CD14-positive monocyte (primary cell): Measurements from ENCODE around the gene OR2A42. TPM values are rescaled to one million over a fixed set of nuclear protein-coding genes. Genes with fewer than 3 reads are reported as not detected.
"Not testable (repeated sequence)": the region's sequence is repeated elsewhere in the genome, so short reads cannot be mapped to it uniquely, and the experiment has no call there.

ENCODE experiments used
- DNase-seq, 3 donors: peaks; one replicate each; pipeline ENCODE4 v3.0.0-alpha.2; 2011 to 2022
- H2AFZ ChIP-seq: 2 replicates; pipeline ENCODE4 v1.6.0; 2012; ENCODE audit warnings: mild to moderate bottlenecking, low read depth, low read length, inconsistent platforms; ENCODE audit not compliant: insufficient read depth, poor library complexity, severe bottlenecking
- H3K27ac ChIP-seq, 2 donors: 1 replicate in 1 of 2; 2 replicates in 1 of 2; pipeline ENCODE4 v1.5.1; 2012 to 2013; ENCODE audit warnings: low read length in 2 of 2, control low read depth in 1 of 2, inconsistent platforms in 1 of 2, low read depth in 1 of 2, mild to moderate bottlenecking in 1 of 2
- H3K27me3 ChIP-seq, 2 donors: one replicate each; pipeline versions ENCODE4 v1.6.0 to v1.6.1; 2011 to 2013; ENCODE audit warnings: low read length in 2 of 2; ENCODE audit not compliant: control insufficient read depth in 2 of 2, insufficient read depth in 2 of 2
- H3K36me3 ChIP-seq, 2 donors: replicated peaks in 1 of 2; 1 replicate in 1 of 2; 2 replicates in 1 of 2; pipeline versions ENCODE4 v1.5.1 to v1.6.1; 2012 to 2013; ENCODE audit warnings: low read length in 2 of 2, control low read depth in 1 of 2, inconsistent platforms in 1 of 2, mild to moderate bottlenecking in 1 of 2; ENCODE audit not compliant: insufficient read depth in 2 of 2, control insufficient read depth in 1 of 2
- H3K4me1 ChIP-seq, 2 donors: 1 replicate in 1 of 2; 2 replicates in 1 of 2; pipeline versions ENCODE4 v1.5.1 to v1.6.1; 2012 to 2013; ENCODE audit warnings: low read length in 2 of 2, control low read depth in 1 of 2, inconsistent platforms in 1 of 2, mild to moderate bottlenecking in 1 of 2, moderate library complexity in 1 of 2; ENCODE audit not compliant: insufficient read depth in 2 of 2, control insufficient read depth in 1 of 2
- H3K4me2 ChIP-seq: replicated peaks from 2 replicates; pipeline ENCODE3; 2012; ENCODE audit warnings: low read length, moderate library complexity, mild to moderate bottlenecking; ENCODE audit not compliant: poor library complexity, severe bottlenecking; ENCODE audit errors: extremely low read depth
- H3K4me3 ChIP-seq, 3 experiments: fragments of 200-600 bp in 1 of 3; sonication (generic) in 1 of 3; replicated peaks in 1 of 3; 1 replicate in 2 of 3; 2 replicates in 1 of 3; pipeline ENCODE4 v1.5.1; 2011 to 2013; ENCODE audit warnings: low read length in 3 of 3, mild to moderate bottlenecking in 3 of 3, control low read depth in 2 of 3, low read depth in 2 of 3, inconsistent platforms in 1 of 3, moderate library complexity in 1 of 3
- H3K79me2 ChIP-seq: 2 replicates; pipeline ENCODE4 v1.6.0; 2012; ENCODE audit warnings: mild to moderate bottlenecking, control low read depth, inconsistent platforms, low read length, moderate library complexity; ENCODE audit not compliant: insufficient read depth
- H3K9ac ChIP-seq: 2 replicates; pipeline ENCODE4 v1.6.0; 2017; ENCODE audit warnings: low read length, mild to moderate bottlenecking; ENCODE audit not compliant: insufficient read depth, poor library complexity, severe bottlenecking
- H3K9me3 ChIP-seq, 2 donors: replicated peaks in 1 of 2; 1 replicate in 1 of 2; 2 replicates in 1 of 2; pipeline versions ENCODE4 v1.5.1 to v1.6.1; 2012 to 2013; ENCODE audit warnings: low read length in 2 of 2, control low read depth in 1 of 2; ENCODE audit not compliant: control insufficient read depth in 1 of 2, insufficient read depth in 1 of 2
- H4K20me1 ChIP-seq: 2 replicates; pipeline ENCODE4 v1.6.0; 2012; ENCODE audit warnings: mild to moderate bottlenecking, low read length, control low read depth, moderate library complexity; ENCODE audit not compliant: insufficient read depth
- H3K27ac Mint-ChIP-seq, 7 donors: one replicate each; pipeline ENCODE4 v1.8.0; 2020; ENCODE audit warnings: mild to moderate bottlenecking in 7 of 7, mixed read lengths in 7 of 7, moderate library complexity in 6 of 7, inconsistent platforms in 2 of 7
- H3K27me3 Mint-ChIP-seq, 3 donors: one replicate each; pipeline ENCODE4 v1.8.0; 2021 to 2022; ENCODE audit warnings: low read depth in 3 of 3, mild to moderate bottlenecking in 3 of 3, mixed read lengths in 3 of 3, moderate library complexity in 3 of 3, inconsistent platforms in 1 of 3
- H3K36me3 Mint-ChIP-seq, 2 donors: one replicate each; pipeline ENCODE4 v1.8.0; 2020; ENCODE audit warnings: mixed read lengths in 2 of 2, inconsistent platforms in 1 of 2, mild to moderate bottlenecking in 1 of 2
- H3K4me1 Mint-ChIP-seq: one replicate; pipeline ENCODE4 v1.8.0; 2020; ENCODE audit warnings: mild to moderate bottlenecking, mixed read lengths
- H3K4me3 Mint-ChIP-seq, 2 donors: one replicate each; pipeline ENCODE4 v1.8.0; 2020; ENCODE audit warnings: mild to moderate bottlenecking in 2 of 2, mixed read lengths in 2 of 2, moderate library complexity in 1 of 2
- H3K9me3 Mint-ChIP-seq, 7 donors: one replicate each; pipeline ENCODE4 v1.8.0; 2020 to 2022; ENCODE audit warnings: mixed read lengths in 7 of 7, mild to moderate bottlenecking in 6 of 7, moderate library complexity in 6 of 7, inconsistent platforms in 2 of 7
- WGBS: methylation state at CpG from one replicate; pipeline ENCODE4 v1.1.5; 2013; ENCODE audit warnings: missing lambda C conversion rate; ENCODE audit not compliant: insufficient coverage; 5-methylcytosine and 5-hydroxymethylcytosine counted together
- intact Hi-C, 2 donors: fragments of 100-400 bp; cut with micrococcal nuclease; formaldehyde crosslinking; loops; one replicate each; pipeline versions ENCODE4 v1.15.0 to v1.15.1; 2023
- polyA plus RNA-seq, 3 donors: library from polyadenylated mRNA; depleted of rRNA in 1 of 3; unstranded in 2 of 3; stranded (reverse) in 1 of 3; fragments of 300-500 nt in 2 of 3; fragments of >200 nt in 1 of 3; fragmentation: Illumina TruSeq in 2 of 3; gene quantifications; 1 replicate in 2 of 3; 2 replicates in 1 of 3; pipeline ENCODE4 v1.2.3, GENCODE V29; 2012 to 2021

The OR2A42 gene
- polyA plus RNA-seq, 3 donors = not detected

- H3K27ac ChIP-seq, DNase-seq, H3K27me3 ChIP-seq, H3K27me3 Mint-ChIP-seq, H3K36me3 ChIP-seq, H3K9ac ChIP-seq, H3K27ac Mint-ChIP-seq, H3K9me3 ChIP-seq, H3K36me3 Mint-ChIP-seq, H3K4me1 Mint-ChIP-seq, H3K4me2 ChIP-seq, H2AFZ ChIP-seq, intact Hi-C loops, H3K9me3 Mint-ChIP-seq, H3K4me3 ChIP-seq, H3K4me3 Mint-ChIP-seq, H4K20me1 ChIP-seq, H3K79me2 ChIP-seq, H3K4me1 ChIP-seq: not testable (repeated sequence)
- WGBS = no CpG with 5 or more reads among the region's 6 CpGs
Measured at GRCh38 chr7:144194453-144194852, 45.0 kb downstream of the OR2A42 start.

GRCh38 chr7:144193782-144194181 is 45.6 kb downstream of the OR2A42 start:
- H3K9me3 Mint-ChIP-seq, H3K4me1 Mint-ChIP-seq, H3K27ac ChIP-seq, H3K27me3 Mint-ChIP-seq, intact Hi-C loops, H3K9me3 ChIP-seq, H3K4me3 Mint-ChIP-seq, H3K36me3 Mint-ChIP-seq, H3K4me1 ChIP-seq, H3K79me2 ChIP-seq, DNase-seq, H3K27me3 ChIP-seq, H2AFZ ChIP-seq, H4K20me1 ChIP-seq, H3K4me2 ChIP-seq, H3K9ac ChIP-seq, H3K36me3 ChIP-seq, H3K4me3 ChIP-seq, H3K27ac Mint-ChIP-seq: not testable (repeated sequence)
- no CpG with 5 or more reads among the region's 11 CpGs for WGBS

- H4K20me1 ChIP-seq, H3K4me3 Mint-ChIP-seq, H3K4me1 ChIP-seq, H3K27me3 ChIP-seq, H3K27ac Mint-ChIP-seq, H3K36me3 Mint-ChIP-seq, H3K9me3 Mint-ChIP-seq, H3K4me1 Mint-ChIP-seq, H3K36me3 ChIP-seq, intact Hi-C loops, H3K9ac ChIP-seq, H3K27ac ChIP-seq, H2AFZ ChIP-seq, DNase-seq, H3K27me3 Mint-ChIP-seq, H3K4me2 ChIP-seq, H3K79me2 ChIP-seq, H3K4me3 ChIP-seq, H3K9me3 ChIP-seq: not testable (repeated sequence)
- no CpG with 5 or more reads among the region's 3 CpGs for WGBS
Measured at GRCh38 chr7:144188578-144189171, 50.7 kb downstream of the OR2A42 start.

- H3K9me3 Mint-ChIP-seq, H3K27ac Mint-ChIP-seq, H3K4me3 ChIP-seq, H3K9ac ChIP-seq, H3K36me3 Mint-ChIP-seq, H3K36me3 ChIP-seq, H3K9me3 ChIP-seq, H3K27me3 Mint-ChIP-seq, H3K79me2 ChIP-seq, intact Hi-C loops, H3K4me1 ChIP-seq, H3K27ac ChIP-seq, H3K27me3 ChIP-seq, H3K4me1 Mint-ChIP-seq, H2AFZ ChIP-seq, H3K4me3 Mint-ChIP-seq, H4K20me1 ChIP-seq, H3K4me2 ChIP-seq, DNase-seq: not testable (repeated sequence)
- no CpG with 5 or more reads among the region's 5 CpGs for WGBS
Measured at GRCh38 chr7:144187848-144188247, 51.6 kb downstream of the OR2A42 start.
